OCI-LY7 (cell line): ENCODE measurements around the gene ABHD6. TPM values are rescaled to one million over a fixed set of nuclear protein-coding genes. Genes with fewer than 3 reads are reported as not detected.

ENCODE experiments used
- BruUV-seq: library from RNA; stranded (reverse); fragments of 400-500 nt; replicated peaks from 2 replicates; lab custom pipeline; 2021; lab: Mats Ljungman, UMichigan
- CTCF ChIA-PET: fragments of 300-600 bp; sonication (Branson Sonifier 250); formaldehyde crosslinking; loops from one replicate; lab custom pipeline; 2022; ENCODE audit warnings: antibody characterized with exemption; ENCODE audit not compliant: unreplicated experiment; lab: Charles Lee
- POLR2A ChIA-PET: fragments of 300-600 bp; sonication (Branson Sonifier 250); formaldehyde crosslinking; loops from one replicate; lab custom pipeline; 2022; ENCODE audit warnings: antibody characterized with exemption; lab: Charles Lee
- DNase-seq: peaks from one replicate; pipeline ENCODE4 v3.0.0-alpha.2; 2015; ENCODE audit warnings: low spot score
- H2AFZ ChIP-seq: fragments of 200-600 bp; sonication (generic), shearing (Covaris generic); 2 replicates; pipeline ENCODE4 v1.6.1; 2014; ENCODE audit warnings: mild to moderate bottlenecking, antibody characterized with exemption, low read length, moderate library complexity
- H3K27ac ChIP-seq: fragments of 200-600 bp; sonication (generic); 2 replicates; pipeline ENCODE4 v1.5.1; 2014; ENCODE audit warnings: mixed run types, low read depth, mild to moderate bottlenecking, moderate library complexity, low read length, inconsistent platforms; ENCODE audit not compliant: poor library complexity, severe bottlenecking
- H3K36me3 ChIP-seq: fragments of 200-600 bp; sonication (generic); 2 replicates; pipeline ENCODE4 v1.6.1; 2014; ENCODE audit warnings: mild to moderate bottlenecking, antibody characterized with exemption, low read length, moderate library complexity, mixed read lengths; ENCODE audit not compliant: insufficient read depth
- H3K4me1 ChIP-seq: fragments of 200-600 bp; sonication (generic); 2 replicates; pipeline ENCODE4 v1.5.1; 2014; ENCODE audit warnings: mild to moderate bottlenecking, low read length; ENCODE audit not compliant: insufficient read depth, poor library complexity, severe bottlenecking
- H3K4me2 ChIP-seq: fragments of 200-600 bp; sonication (generic); 2 replicates; pipeline ENCODE4 v1.6.1; 2014; ENCODE audit warnings: mild to moderate bottlenecking, low read length
- H3K4me3 ChIP-seq: fragments of 200-600 bp; sonication (generic); 2 replicates; pipeline ENCODE4 v1.5.1; 2014; ENCODE audit warnings: mild to moderate bottlenecking, low read depth, low read length; ENCODE audit not compliant: poor library complexity, severe bottlenecking
- H3K79me2 ChIP-seq: fragments of 200-600 bp; sonication (generic); 2 replicates; pipeline ENCODE4 v1.6.1; 2016; ENCODE audit warnings: low read depth, mild to moderate bottlenecking, low read length, moderate library complexity, mixed read lengths; ENCODE audit not compliant: insufficient read depth
- H3K9me2 ChIP-seq: fragments of 200-600 bp; sonication (generic); 2 replicates; pipeline ENCODE4 v1.6.1; 2016; ENCODE audit warnings: mild to moderate bottlenecking, low read length, mixed read lengths; ENCODE audit not compliant: insufficient read depth
- H3K9me3 ChIP-seq: fragments of 200-600 bp; sonication (generic); 2 replicates; pipeline ENCODE4 v1.6.1; 2014; ENCODE audit warnings: mild to moderate bottlenecking, mixed run types, low read length, mixed read lengths
- H4K20me1 ChIP-seq: fragments of 200-600 bp; sonication (generic); 2 replicates; pipeline ENCODE4 v1.6.1; 2014; ENCODE audit warnings: mild to moderate bottlenecking, antibody characterized with exemption, low read length, moderate library complexity, mixed read lengths; ENCODE audit not compliant: insufficient read depth
- CTCF ChIP-seq: fragments of 200-600 bp; sonication (generic); conservative IDR thresholded peaks from 2 replicates; pipeline ENCODE4 v1.5.1; 2014; ENCODE audit warnings: mild to moderate bottlenecking, antibody characterized with exemption, low read length, moderate library complexity, mixed read lengths
- EZH2phosphoT487 ChIP-seq: fragments of 200-600 bp; sonication (generic); IDR thresholded peaks from 2 replicates; pipeline ENCODE4 v1.6.1; 2018; ENCODE audit warnings: low read depth, borderline replicate concordance, mild to moderate bottlenecking, mixed run types, antibody characterized with exemption, low read length, moderate library complexity, mixed read lengths
- intact Hi-C: fragments of 100-400 bp; cut with micrococcal nuclease; formaldehyde crosslinking; loops from one replicate; pipeline ENCODE4 v1.10.0; 2022; ENCODE audit not compliant: unreplicated experiment
- total RNA-seq, 2 experiments: library from RNA; depleted of rRNA in 1 of 2; stranded (reverse); fragments of >200 nt in 1 of 2; shearing (Covaris generic) in 1 of 2; gene quantifications; 2 replicates each; pipeline ENCODE4 v1.2.3, GENCODE V29; 2014 to 2022

The ABHD6 gene
- total RNA-seq, 2 experiments from 2014 or later, result 5.8 to 10.7 TPM

- no peaks in the 10 kb centered on the region for H4K20me1 ChIP-seq
- intact Hi-C loops, result no loop called here
- POLR2A ChIA-PET, result interaction anchor here (0.5 kb wide), 1 partner anchor 62 kb away, joined by 3 read pairs; no protein-coding TSS in a partner anchor
- no peak for DNase-seq
- H3K36me3 ChIP-seq, result peaks cover 4% of the 10 kb centered on the region; the same call in 1 of the 2 replicates
- no peaks in the 10 kb centered on the region for H3K4me1 ChIP-seq
- CTCF ChIA-PET, result no interaction called here
- H3K79me2 ChIP-seq, result no peaks in the 10 kb centered on the region
- no peaks in the 10 kb centered on the region for H3K9me2 ChIP-seq
- no peak overlapping the region for H3K4me3 ChIP-seq
- H3K9me3 ChIP-seq, result no peaks in the 10 kb centered on the region
- no peak overlapping the region for H3K4me2 ChIP-seq
- no peak for TF ChIP-seq CTCF
- TF ChIP-seq EZH2phosphoT487, result no peak
- H2AFZ ChIP-seq, result no peak overlapping the region
- no TSS peak for BruUV-seq
- no peak overlapping the region for H3K27ac ChIP-seq
Observed at GRCh38 chr3:58258392-58259055, 20.9 kb downstream of the ABHD6 start.

GRCh38 chr3:58260261-58260731 is 22.7 kb downstream of the ABHD6 start:
- H3K4me3 ChIP-seq, result no peak overlapping the region
- H3K27ac ChIP-seq, result no peak overlapping the region
- TF ChIP-seq CTCF, result no peak
- no peak for TF ChIP-seq EZH2phosphoT487
- H2AFZ ChIP-seq, result no peak overlapping the region
- intact Hi-C loops, result no loop called here
- H3K4me2 ChIP-seq, result no peak overlapping the region
- BruUV-seq, result no TSS peak
- no peak for DNase-seq
- H3K36me3 ChIP-seq, result peaks cover 4% of the 10 kb centered on the region; the same call in 1 of the 2 replicates
- H4K20me1 ChIP-seq, result no peaks in the 10 kb centered on the region
- H3K9me3 ChIP-seq, result no peaks in the 10 kb centered on the region
- no peaks in the 10 kb centered on the region for H3K79me2 ChIP-seq
- ChIA-PET POLR2A (interaction anchor here (0.5 to 0.6 kb wide), 2 partner anchors 258 to 1598 kb away, joined by 3 to 6 read pairs; no protein-coding TSS in a partner anchor), CTCF (no interaction called here)
- H3K9me2 ChIP-seq, result no peaks in the 10 kb centered on the region
- no peaks in the 10 kb centered on the region for H3K4me1 ChIP-seq

- Histone ChIP-seq H4K20me1 (no peaks in the 10 kb centered on the region), H3K36me3 (peaks cover 4% of the 10 kb centered on the region; the same call in 1 of the 2 replicates), H3K79me2 (no peaks in the 10 kb centered on the region), H3K4me2 (no peak overlapping the region), H3K4me1 (peaks cover 3% of the 10 kb centered on the region), H2AFZ (no peak overlapping the region), H3K9me3 (no peaks in the 10 kb centered on the region), H3K4me3 (no peak overlapping the region), H3K27ac (no peak overlapping the region), H3K9me2 (no peaks in the 10 kb centered on the region)
- intact Hi-C loops, result no loop called here
- no TSS peak for BruUV-seq
- no peak for DNase-seq
- TF ChIP-seq CTCF, result no peak
- TF ChIP-seq EZH2phosphoT487, result no peak
- POLR2A ChIA-PET, result interaction anchor here (0.5 to 0.6 kb wide), 3 partner anchors 257 to 1599 kb away, joined by 3 to 6 read pairs (median 5); no protein-coding TSS in a partner anchor
- CTCF ChIA-PET, result no interaction called here
Observed at GRCh38 chr3:58260733-58261132, 23.1 kb downstream of the ABHD6 start.
